IMR-90 (cell line): ENCODE results near the gene CES4A. TPM values are rescaled to one million over a fixed set of nuclear protein-coding genes. Genes with fewer than 3 reads are reported as not detected.

ENCODE experiments used
- ATAC-seq: fragments of 200-7000 bp; cut with Tn5 transposase; 2 replicates; pipeline ENCODE4 v1.9.1; 2020; ENCODE audit warnings: low read depth, mild to moderate bottlenecking, moderate library complexity
- BruUV-seq: library from RNA; stranded (reverse); fragments of 400-500 nt; replicated peaks from 2 replicates; lab custom pipeline; 2021; lab: Mats Ljungman, UMichigan
- CTCF ChIA-PET: fragments of 300-600 bp; formaldehyde crosslinking; extraction: SDS; loops from one replicate; lab custom pipeline; 2021; ENCODE audit warnings: antibody characterized with exemption; lab: Yijun Ruan, JAX
- POLR2A ChIA-PET: fragments of 300-600 bp; sonication (Branson Sonifier 250); formaldehyde crosslinking; loops from one replicate; lab custom pipeline; 2022; ENCODE audit warnings: antibody characterized with exemption; ENCODE audit not compliant: unreplicated experiment; lab: Charles Lee
- DNase-seq: peaks from one replicate; pipeline ENCODE4 v3.0.0; 2013
- H2AFZ ChIP-seq: replicated peaks from 2 replicates; pipeline ENCODE3; 2013; ENCODE audit warnings: low read length, mild to moderate bottlenecking; ENCODE audit not compliant: poor library complexity
- H2AK5ac ChIP-seq: 2 replicates; pipeline ENCODE4 v1.6.1; 2013; ENCODE audit warnings: low read depth, low read length, inconsistent platforms
- H2AK9ac ChIP-seq: replicated peaks from 2 replicates; pipeline ENCODE3; 2013; ENCODE audit warnings: mild to moderate bottlenecking, low read depth, low read length, moderate library complexity; ENCODE audit not compliant: poor library complexity
- H2BK120ac ChIP-seq: 2 replicates; pipeline ENCODE4 v1.6.1; 2013; ENCODE audit warnings: low read depth, low read length, inconsistent platforms
- H2BK15ac ChIP-seq: 3 replicates; pipeline ENCODE4 v1.6.1; 2013; ENCODE audit warnings: low read depth, low read length, inconsistent platforms
- H2BK20ac ChIP-seq: 2 replicates; pipeline ENCODE4 v1.6.1; 2013; ENCODE audit warnings: low read depth, mild to moderate bottlenecking, inconsistent platforms, low read length, moderate library complexity
- H2BK5ac ChIP-seq: 2 replicates; pipeline ENCODE4 v1.6.1; 2013; ENCODE audit warnings: mild to moderate bottlenecking, low read depth, low read length, inconsistent platforms; ENCODE audit not compliant: poor library complexity, severe bottlenecking
- H3K14ac ChIP-seq: replicated peaks from 2 replicates; pipeline ENCODE4 v1.6.1; 2013; ENCODE audit warnings: low read depth, low read length, inconsistent platforms
- H3K18ac ChIP-seq: 2 replicates; pipeline ENCODE4 v1.6.1; 2013; ENCODE audit warnings: low read depth, low read length, control low read depth
- H3K23ac ChIP-seq: 2 replicates; pipeline ENCODE4 v1.6.1; 2013; ENCODE audit warnings: low read depth, low read length, inconsistent platforms
- H3K27ac ChIP-seq: 2 replicates; pipeline ENCODE4 v1.5.1; 2013; ENCODE audit warnings: mild to moderate bottlenecking, control low read depth, low read length; ENCODE audit not compliant: insufficient read depth
- H3K27me3 ChIP-seq: 2 replicates; pipeline ENCODE4 v1.6.1; 2013; ENCODE audit warnings: low read length; ENCODE audit not compliant: control insufficient read depth, insufficient read depth
- H3K36me3 ChIP-seq: 2 replicates; pipeline ENCODE4 v1.6.1; 2013; ENCODE audit warnings: low read length, mixed read lengths; ENCODE audit not compliant: control insufficient read depth, insufficient read depth
- H3K4ac ChIP-seq: 2 replicates; pipeline ENCODE4 v1.6.1; 2013; ENCODE audit warnings: low read depth, low read length, inconsistent platforms
- H3K4me1 ChIP-seq: 2 replicates; pipeline ENCODE4 v1.6.1; 2013; ENCODE audit warnings: low read length, mixed read lengths; ENCODE audit not compliant: control insufficient read depth, insufficient read depth
- H3K4me2 ChIP-seq: 2 replicates; pipeline ENCODE4 v1.6.1; 2013; ENCODE audit warnings: low read depth, mild to moderate bottlenecking, control low read depth, low read length, moderate library complexity
- H3K4me3 ChIP-seq: 2 replicates; pipeline ENCODE4 v1.5.1; 2013; ENCODE audit warnings: low read depth, mild to moderate bottlenecking, control low read depth, low read length, moderate library complexity; ENCODE audit not compliant: insufficient read depth
- H3K56ac ChIP-seq: 2 replicates; pipeline ENCODE4 v1.6.1; 2013; ENCODE audit warnings: low read length, inconsistent platforms; ENCODE audit not compliant: insufficient read depth; ENCODE audit errors: extremely low read depth
- H3K79me1 ChIP-seq, 2 experiments: 2 replicates each; pipeline ENCODE4 v1.6.1; 2013; ENCODE audit warnings: low read length in 2 of 2, inconsistent platforms in 1 of 2, low read depth in 1 of 2
- H3K9ac ChIP-seq: 2 replicates; pipeline ENCODE4 v1.6.1; 2013; ENCODE audit warnings: low read depth, low read length, control low read depth
- H3K9me1 ChIP-seq: 2 replicates; pipeline ENCODE4 v1.6.1; 2013; ENCODE audit warnings: low read length, inconsistent platforms; ENCODE audit not compliant: insufficient read depth
- H3K9me3 ChIP-seq: 2 replicates; pipeline ENCODE4 v1.6.1; 2013; ENCODE audit warnings: low read length; ENCODE audit not compliant: control insufficient read depth, insufficient read depth
- H4K20me1 ChIP-seq: 2 replicates; pipeline ENCODE4 v1.6.1; 2013; ENCODE audit warnings: low read length, inconsistent platforms; ENCODE audit not compliant: insufficient read depth
- H4K5ac ChIP-seq: 2 replicates; pipeline ENCODE4 v1.6.1; 2013; ENCODE audit warnings: mild to moderate bottlenecking, low read depth, low read length, control low read depth
- H4K8ac ChIP-seq, 2 experiments: 2 replicates each; pipeline ENCODE4 v1.6.1; 2013; ENCODE audit warnings: low read depth in 2 of 2, low read length in 2 of 2, control low read depth in 1 of 2, inconsistent platforms in 1 of 2
- H4K91ac ChIP-seq: 2 replicates; pipeline ENCODE4 v1.6.1; 2013; ENCODE audit warnings: low read depth, low read length, inconsistent platforms; ENCODE audit not compliant: insufficient read depth
- BHLHE40 ChIP-seq: fragments of 150-350 bp; IDR thresholded peaks from 2 replicates; pipeline ENCODE4 v1.6.1; 2016; ENCODE audit warnings: mild to moderate bottlenecking, low read depth, low read length
- CEBPB ChIP-seq: IDR thresholded peaks from 2 replicates; pipeline ENCODE4 v1.6.1; 2012; ENCODE audit warnings: low read depth, low read length, improper control_type of control experiment
- CHD1 ChIP-seq: IDR thresholded peaks from 2 replicates; pipeline ENCODE4 v1.6.1; 2012; ENCODE audit warnings: low read depth, low read length, improper control_type of control experiment
- CTCF ChIP-seq: conservative IDR thresholded peaks from 2 replicates; pipeline ENCODE4 v1.5.1; 2012; ENCODE audit warnings: mild to moderate bottlenecking, low read depth, low read length, improper control_type of control experiment
- ELK1 ChIP-seq: fragments of 150-350 bp; IDR thresholded peaks from 2 replicates; pipeline ENCODE4 v1.6.1; 2016; ENCODE audit warnings: low read depth, mild to moderate bottlenecking, low read length, moderate library complexity, borderline replicate concordance
- FOS ChIP-seq: fragments of 150-350 bp; IDR thresholded peaks from 2 replicates; pipeline ENCODE4 v1.6.1; 2016; ENCODE audit warnings: low read depth, low read length
- MAZ ChIP-seq: IDR thresholded peaks from 2 replicates; pipeline ENCODE4 v1.6.1; 2012; ENCODE audit warnings: low read depth, mild to moderate bottlenecking, low read length, improper control_type of control experiment, moderate library complexity, borderline replicate concordance
- MXI1 ChIP-seq: IDR thresholded peaks from 2 replicates; pipeline ENCODE4 v1.6.1; 2012; ENCODE audit warnings: low read depth, mild to moderate bottlenecking, low read length, moderate library complexity, borderline replicate concordance
- NFE2L2 ChIP-seq: fragments of 150-350 bp; IDR thresholded peaks from 2 replicates; pipeline ENCODE4 v1.6.1; 2016; ENCODE audit warnings: low read depth, mild to moderate bottlenecking, low read length
- POLR2A ChIP-seq: IDR thresholded peaks from 2 replicates; pipeline ENCODE4 v1.6.1; 2012; ENCODE audit warnings: mild to moderate bottlenecking, low read depth, low read length
- RAD21 ChIP-seq: IDR thresholded peaks from 2 replicates; pipeline ENCODE4 v1.6.1; 2012; ENCODE audit warnings: low read length, improper control_type of control experiment
- RCOR1 ChIP-seq: IDR thresholded peaks from 2 replicates; pipeline ENCODE4 v1.6.1; 2012; ENCODE audit warnings: mild to moderate bottlenecking, low read length, improper control_type of control experiment; ENCODE audit not compliant: insufficient replicate concordance
- RFX5 ChIP-seq: IDR thresholded peaks from 2 replicates; pipeline ENCODE4 v1.8.0; 2012; ENCODE audit warnings: low read depth, mild to moderate bottlenecking, low read length, moderate library complexity
- SMC3 ChIP-seq: fragments of 150-350 bp; IDR thresholded peaks from 2 replicates; pipeline ENCODE4 v1.6.1; 2016; ENCODE audit warnings: low read depth, mild to moderate bottlenecking, antibody characterized with exemption, low read length, moderate library complexity
- WGBS, 2 experiments: methylation state at CpG; one replicate each; pipeline versions ENCODE4 v1.1.5 to v1.1.7; 2013; ENCODE audit warnings: missing lambda C conversion rate in 2 of 2; ENCODE audit not compliant: insufficient read length in 1 of 2; ENCODE audit errors: extremely low coverage in 2 of 2; 5-methylcytosine and 5-hydroxymethylcytosine counted together
- dilution Hi-C: fragments of 300-500 bp; cut with HindIII; formaldehyde crosslinking; loops from one replicate; pipeline ENCODE4 v1.14.3; 2018; ENCODE audit warnings: low sequenced_read_pairs; ENCODE audit not compliant: unreplicated experiment
- in situ Hi-C: fragments of 300-500 bp; cut with MboI; formaldehyde crosslinking; loops from 3 replicates; pipeline ENCODE4 v1.14.3; 2019; ENCODE audit warnings: low sequenced_read_pairs, inconsistent platforms, mixed read lengths
- intact Hi-C: fragments of 100-400 bp; cut with micrococcal nuclease; formaldehyde crosslinking; loops from 2 replicates; pipeline ENCODE4 v1.10.0; 2022
- polyA plus RNA-seq, 3 experiments: library from polyadenylated mRNA; depleted of rRNA; stranded (reverse); fragments of >200 nt; gene quantifications; 2 replicates each; pipeline ENCODE4 v1.2.3, GENCODE V29; 2012; ENCODE audit warnings: low replicate concordance in 1 of 3
- total RNA-seq: library from RNA; depleted of rRNA; stranded (reverse); fragments of >200 nt; gene quantifications from 2 replicates; pipeline ENCODE4 v1.2.3, GENCODE V29; 2012

The CES4A gene
- total and polyA plus RNA-seq, 2 of the 4 experiments (the other 2 are of a cell fraction): 0.72 to 4.7 TPM

GRCh38 chr16:66947302-66948065 lies 40.9 kb upstream of the CES4A start:
- BruUV-seq: no TSS peak
- WGBS, 2 experiments: 2% methylated on average over 8 of the region's 23 CpGs; no CpG with 5 or more reads in 1 of the 2 experiments
- ATAC-seq: peak; percentile 88
- TF ChIP-seq CEBPB (peak; percentile 1; the same call in 1 of the 2 replicates), CTCF (peak; percentile 82), RCOR1 (no peak), FOS (no peak), MXI1 (no peak), NFE2L2 (no peak), SMC3 (peak; percentile 69), MAZ (no peak), RFX5 (no peak), BHLHE40 (no peak), CHD1 (no peak), RAD21 (peak; percentile 73), ELK1 (no peak), POLR2A (no peak)

More at GRCh38 chr16:66947302-66948065, 40.9 kb upstream of the CES4A start:
- intact Hi-C loops (loop anchor here (1.0 kb wide), 2 partner anchors 52 to 238 kb away; no protein-coding TSS in a partner anchor), in situ Hi-C loops (no loop called here), dilution Hi-C loops (no loop called here)
- Histone ChIP-seq H3K56ac (no peak overlapping the region), H3K9me1 (no peaks in the 10 kb centered on the region), H2AK5ac (no peak overlapping the region), H3K18ac (no peak overlapping the region), H3K4me3 (peak overlapping the region; percentile 56), H3K23ac (no peak overlapping the region), H4K8ac (no peak overlapping the region), H4K91ac (no peak overlapping the region), H2BK20ac (no peak overlapping the region), H2BK5ac (no peak overlapping the region), H3K27me3 (peaks cover 16% of the 10 kb centered on the region; the same call in 1 of the 2 replicates), H3K9ac (no peak overlapping the region), H3K36me3 (peaks cover 15% of the 10 kb centered on the region; the same call in 1 of the 2 replicates), H2BK120ac (no peak overlapping the region), H3K79me1 (no peaks in the 10 kb centered on the region), H2BK15ac (no peak overlapping the region), H2AK9ac (peak overlapping the region; percentile 71), H3K14ac (no peak overlapping the region), H3K4me1 (peaks cover 6% of the 10 kb centered on the region), H3K27ac (no peak overlapping the region), H3K4me2 (peak overlapping the region; percentile 98), H3K4ac (no peak overlapping the region), H4K20me1 (no peaks in the 10 kb centered on the region), H2AFZ (peak overlapping the region; percentile 89), H4K5ac (no peak overlapping the region), H3K9me3 (peaks cover 2% of the 10 kb centered on the region; the same call in 1 of the 2 replicates)
- peak; percentile 82 for DNase-seq
- POLR2A ChIA-PET: no interaction called here
- CTCF ChIA-PET: interaction anchor here (0.6 to 1.3 kb wide), 4 partner anchors 14 to 192 kb away, joined by 3 to 4 read pairs (median 3); partner anchors contain the start of gene CES3
